ENCODE measurements around the gene ARHGAP26.

DNA sequence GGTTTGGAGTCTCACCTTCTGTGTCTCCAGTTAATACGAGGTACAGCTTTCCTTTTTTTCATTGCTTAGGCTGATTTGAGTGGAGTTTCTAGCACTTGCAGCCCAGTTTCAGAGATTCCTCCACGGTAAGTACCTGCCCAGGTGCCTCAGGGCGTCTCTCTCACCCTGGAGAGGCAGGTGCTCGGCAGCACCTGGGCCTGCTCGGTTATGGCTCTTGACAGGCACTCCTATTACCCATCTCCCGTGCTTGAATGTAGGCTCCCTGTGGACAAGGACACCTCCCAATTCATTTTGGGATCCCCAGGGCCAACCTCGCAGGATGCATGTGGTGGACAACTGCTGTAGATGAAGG, 489.1 kb downstream of the ARHGAP26 start:
- TF ChIP-seq, protein P1, sequence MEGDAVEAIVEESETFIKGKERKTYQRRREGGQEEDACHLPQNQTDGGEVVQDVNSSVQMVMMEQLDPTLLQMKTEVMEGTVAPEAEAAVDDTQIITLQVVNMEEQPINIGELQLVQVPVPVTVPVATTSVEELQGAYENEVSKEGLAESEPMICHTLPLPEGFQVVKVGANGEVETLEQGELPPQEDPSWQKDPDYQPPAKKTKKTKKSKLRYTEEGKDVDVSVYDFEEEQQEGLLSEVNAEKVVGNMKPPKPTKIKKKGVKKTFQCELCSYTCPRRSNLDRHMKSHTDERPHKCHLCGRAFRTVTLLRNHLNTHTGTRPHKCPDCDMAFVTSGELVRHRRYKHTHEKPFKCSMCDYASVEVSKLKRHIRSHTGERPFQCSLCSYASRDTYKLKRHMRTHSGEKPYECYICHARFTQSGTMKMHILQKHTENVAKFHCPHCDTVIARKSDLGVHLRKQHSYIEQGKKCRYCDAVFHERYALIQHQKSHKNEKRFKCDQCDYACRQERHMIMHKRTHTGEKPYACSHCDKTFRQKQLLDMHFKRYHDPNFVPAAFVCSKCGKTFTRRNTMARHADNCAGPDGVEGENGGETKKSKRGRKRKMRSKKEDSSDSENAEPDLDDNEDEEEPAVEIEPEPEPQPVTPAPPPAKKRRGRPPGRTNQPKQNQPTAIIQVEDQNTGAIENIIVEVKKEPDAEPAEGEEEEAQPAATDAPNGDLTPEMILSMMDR (IDR thresholded peaks at IDR 0.05 in 2 of 3, conservative IDR thresholded peaks at IDR 0.05 in 1 of 3; ENCODE audit: borderline replicate concordance in 1 of 3, insufficient read depth in 1 of 3, low read depth in 2 of 3, low read length in 2 of 3) = no peak
- TF ChIP-seq YY1 (IDR thresholded peaks at IDR 0.05; ENCODE audit: extremely low read depth, insufficient replicate concordance, low read depth, low read length) (no peak), EZH2phosphoT487 (IDR thresholded peaks at IDR 0.05; ENCODE audit: borderline replicate concordance) (no peak), EZH2 (IDR thresholded peaks at IDR 0.05) (no peak), POLR2A (IDR thresholded peaks at IDR 0.05; ENCODE audit: borderline replicate concordance, extremely low read depth, insufficient read depth, insufficient read length) (no peak), POLR2AphosphoS5 (IDR thresholded peaks at IDR 0.05; ENCODE audit: low read depth, low read length) (no peak), JUND (IDR thresholded peaks at IDR 0.05) (no peak), RAD21 (IDR thresholded peaks at IDR 0.05; ENCODE audit: low read depth) (no peak), CEBPB (IDR thresholded peaks at IDR 0.05; ENCODE audit: low read depth) (no peak), TCF7L2 (IDR thresholded peaks at IDR 0.05; ENCODE audit: borderline replicate concordance, extremely low read depth, insufficient read depth, insufficient read length) (no peak), SIN3A (IDR thresholded peaks at IDR 0.05; ENCODE audit: low read depth) (no peak), ZNF274 (IDR thresholded peaks at IDR 0.05; ENCODE audit: low read depth, low read length) (no peak)
- TF ChIP-seq, protein P2, sequence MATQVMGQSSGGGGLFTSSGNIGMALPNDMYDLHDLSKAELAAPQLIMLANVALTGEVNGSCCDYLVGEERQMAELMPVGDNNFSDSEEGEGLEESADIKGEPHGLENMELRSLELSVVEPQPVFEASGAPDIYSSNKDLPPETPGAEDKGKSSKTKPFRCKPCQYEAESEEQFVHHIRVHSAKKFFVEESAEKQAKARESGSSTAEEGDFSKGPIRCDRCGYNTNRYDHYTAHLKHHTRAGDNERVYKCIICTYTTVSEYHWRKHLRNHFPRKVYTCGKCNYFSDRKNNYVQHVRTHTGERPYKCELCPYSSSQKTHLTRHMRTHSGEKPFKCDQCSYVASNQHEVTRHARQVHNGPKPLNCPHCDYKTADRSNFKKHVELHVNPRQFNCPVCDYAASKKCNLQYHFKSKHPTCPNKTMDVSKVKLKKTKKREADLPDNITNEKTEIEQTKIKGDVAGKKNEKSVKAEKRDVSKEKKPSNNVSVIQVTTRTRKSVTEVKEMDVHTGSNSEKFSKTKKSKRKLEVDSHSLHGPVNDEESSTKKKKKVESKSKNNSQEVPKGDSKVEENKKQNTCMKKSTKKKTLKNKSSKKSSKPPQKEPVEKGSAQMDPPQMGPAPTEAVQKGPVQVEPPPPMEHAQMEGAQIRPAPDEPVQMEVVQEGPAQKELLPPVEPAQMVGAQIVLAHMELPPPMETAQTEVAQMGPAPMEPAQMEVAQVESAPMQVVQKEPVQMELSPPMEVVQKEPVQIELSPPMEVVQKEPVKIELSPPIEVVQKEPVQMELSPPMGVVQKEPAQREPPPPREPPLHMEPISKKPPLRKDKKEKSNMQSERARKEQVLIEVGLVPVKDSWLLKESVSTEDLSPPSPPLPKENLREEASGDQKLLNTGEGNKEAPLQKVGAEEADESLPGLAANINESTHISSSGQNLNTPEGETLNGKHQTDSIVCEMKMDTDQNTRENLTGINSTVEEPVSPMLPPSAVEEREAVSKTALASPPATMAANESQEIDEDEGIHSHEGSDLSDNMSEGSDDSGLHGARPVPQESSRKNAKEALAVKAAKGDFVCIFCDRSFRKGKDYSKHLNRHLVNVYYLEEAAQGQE (IDR thresholded peaks at IDR 0.05; ENCODE audit: low read depth) = no peak
- TF ChIP-seq, protein P3, sequence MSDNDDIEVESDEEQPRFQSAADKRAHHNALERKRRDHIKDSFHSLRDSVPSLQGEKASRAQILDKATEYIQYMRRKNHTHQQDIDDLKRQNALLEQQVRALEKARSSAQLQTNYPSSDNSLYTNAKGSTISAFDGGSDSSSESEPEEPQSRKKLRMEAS (IDR thresholded peaks at IDR 0.05) = no peak
